HCT116 (cell line): Measurements from ENCODE around the gene SLC12A7. TPM values are rescaled to one million over a fixed set of nuclear protein-coding genes. Genes with fewer than 3 reads are reported as not detected.

Experiments used
- ATAC-seq: fragments of 200-7000 bp; cut with Tn5 transposase; 2 replicates; pipeline ENCODE4 v1.9.1; 2020; ENCODE audit warnings: mild to moderate bottlenecking, moderate library complexity
- BruUV-seq: library from RNA; stranded (reverse); fragments of 400-500 nt; replicated peaks from 2 replicates; lab custom pipeline; 2021; lab: Mats Ljungman, UMichigan
- CTCF ChIA-PET: fragments of 300-600 bp; sonication (Branson Sonifier 250); formaldehyde crosslinking; loops from one replicate; lab custom pipeline; 2021; ENCODE audit warnings: antibody characterized with exemption; lab: Charles Lee
- POLR2A ChIA-PET: fragments of 300-600, 350-600 bp; sonication (Branson Sonifier 250); formaldehyde crosslinking; loops from one replicate; lab custom pipeline; 2021; ENCODE audit warnings: antibody characterized with exemption; lab: Charles Lee
- RAD21 ChIA-PET, 2 experiments: fragments of 300-600 bp; sonication (Branson Sonifier 250); formaldehyde crosslinking; loops; one replicate each; lab custom pipeline; 2023; ENCODE audit warnings: low total read pairs in 2 of 2; ENCODE audit not compliant: uncharacterized antibody in 2 of 2, unreplicated experiment in 2 of 2, low non-redundant PET in 1 of 2; lab: Charles Lee
- DNase-seq: peaks from one replicate; pipeline ENCODE4 v3.0.0-alpha.2; 2010; ENCODE audit warnings: low read depth, low spot score
- H2AFZ ChIP-seq: fragments of 200-600 bp; shearing (Covaris generic), sonication (generic); 2 replicates; pipeline ENCODE4 v1.6.1; 2017; ENCODE audit warnings: low read depth, mixed run types, mixed read lengths, antibody characterized with exemption, low read length; ENCODE audit not compliant: poor library complexity, severe bottlenecking
- H3K27ac ChIP-seq: 2 replicates; pipeline ENCODE4 v1.5.1; 2012; ENCODE audit warnings: low read depth, low read length
- H3K27me3 ChIP-seq: fragments of 200-600 bp; sonication (generic); 2 replicates; pipeline ENCODE4 v1.6.1; 2016; ENCODE audit warnings: mixed run types, low read length, mixed read lengths; ENCODE audit not compliant: insufficient read depth
- H3K36me3 ChIP-seq, 2 experiments: fragments of 200-500 bp in 1 of 2; fragments of 200-600 bp in 1 of 2; sonication (Bioruptor generic) in 1 of 2; sonication (generic) in 1 of 2; 2 replicates each; pipeline versions ENCODE4 v1.5.1 to v1.6.1; 2014 to 2016; ENCODE audit warnings: low read length in 2 of 2, inconsistent platforms in 1 of 2, mixed read lengths in 1 of 2, mixed run types in 1 of 2; ENCODE audit not compliant: insufficient read depth in 2 of 2, control insufficient read depth in 1 of 2
- H3K4me1 ChIP-seq, 2 experiments: fragments of 200-600 bp in 1 of 2; sonication (generic) in 1 of 2; 2 replicates each; pipeline versions ENCODE4 v1.5.1 to v1.6.1; 2012 to 2017; ENCODE audit warnings: low read length in 2 of 2, inconsistent platforms in 1 of 2, mild to moderate bottlenecking in 1 of 2, mixed read lengths in 1 of 2, mixed run types in 1 of 2, moderate library complexity in 1 of 2; ENCODE audit not compliant: insufficient read depth in 2 of 2, control insufficient read depth in 1 of 2
- H3K4me2 ChIP-seq: fragments of 200-600 bp; sonication (generic); 2 replicates; pipeline ENCODE4 v1.6.1; 2017; ENCODE audit warnings: mixed run types, low read length, mixed read lengths
- H3K4me3 ChIP-seq, 2 experiments: fragments of 200-600 bp in 1 of 2; sonication (generic) in 1 of 2; replicated peaks in 1 of 2; 2 replicates each; pipeline ENCODE4 v1.5.1; 2011 to 2016; ENCODE audit warnings: low read length in 2 of 2, control low read depth in 1 of 2, low read depth in 1 of 2, mild to moderate bottlenecking in 1 of 2, mixed read lengths in 1 of 2, mixed run types in 1 of 2
- H3K79me2 ChIP-seq: fragments of 200-600 bp; sonication (generic); 2 replicates; pipeline ENCODE4 v1.6.1; 2017; ENCODE audit warnings: mild to moderate bottlenecking, mixed run types, low read length, moderate library complexity, mixed read lengths; ENCODE audit not compliant: insufficient read depth
- H3K9ac ChIP-seq: fragments of 200-600 bp; sonication (generic); 2 replicates; pipeline ENCODE4 v1.6.1; 2016; ENCODE audit warnings: low read length, mixed read lengths
- H3K9me2 ChIP-seq: fragments of 200-600 bp; sonication (generic), shearing (Covaris generic); 2 replicates; pipeline ENCODE4 v1.6.1; 2017; ENCODE audit warnings: mixed run types, mild to moderate bottlenecking, moderate library complexity; ENCODE audit not compliant: insufficient read depth
- H3K9me3 ChIP-seq, 2 experiments: fragments of 200-500 bp in 1 of 2; fragments of 200-600 bp in 1 of 2; sonication (Bioruptor generic) in 1 of 2; sonication (generic) in 1 of 2; 2 replicates each; pipeline ENCODE4 v1.6.1; 2014 to 2017; ENCODE audit warnings: low read length in 2 of 2, mixed read lengths in 2 of 2, inconsistent platforms in 1 of 2, low read depth in 1 of 2, mild to moderate bottlenecking in 1 of 2, mixed run types in 1 of 2, moderate library complexity in 1 of 2; ENCODE audit not compliant: control insufficient read depth in 1 of 2, insufficient read depth in 1 of 2
- H4K20me1 ChIP-seq: fragments of 200-600 bp; sonication (generic), shearing (Covaris generic); 2 replicates; pipeline ENCODE4 v1.6.1; 2017; ENCODE audit warnings: mixed run types, mild to moderate bottlenecking, moderate library complexity; ENCODE audit not compliant: insufficient read depth
- CBX3 ChIP-seq: IDR thresholded peaks from 2 replicates; pipeline ENCODE4 v1.6.1; 2012; ENCODE audit warnings: low read depth
- CEBPB ChIP-seq: IDR thresholded peaks from 2 replicates; pipeline ENCODE4 v1.6.1; 2012; ENCODE audit warnings: low read depth
- ELF1 ChIP-seq: IDR thresholded peaks from 2 replicates; pipeline ENCODE4 v1.6.1; 2012; ENCODE audit warnings: low read depth, borderline replicate concordance
- MAX ChIP-seq: IDR thresholded peaks from 2 replicates; pipeline ENCODE4 v1.6.1; 2012
- POLR2AphosphoS5 ChIP-seq: IDR thresholded peaks from 2 replicates; pipeline ENCODE4 v1.6.1; 2011; ENCODE audit warnings: mild to moderate bottlenecking, low read depth, low read length, moderate library complexity
- SIN3A ChIP-seq: IDR thresholded peaks from 2 replicates; pipeline ENCODE4 v1.6.1; 2012; ENCODE audit warnings: low read depth
- TCF7L2 ChIP-seq: IDR thresholded peaks from 2 replicates; pipeline ENCODE4 v1.7.0; 2011; ENCODE audit warnings: borderline replicate concordance, inconsistent platforms; ENCODE audit not compliant: insufficient read depth, insufficient read length; ENCODE audit errors: extremely low read depth
- ZNF274 ChIP-seq: fragments of 200-500 bp; sonication (Bioruptor generic); IDR thresholded peaks from 2 replicates; pipeline ENCODE4 v1.6.1; 2014; ENCODE audit warnings: mild to moderate bottlenecking, low read depth, low read length, inconsistent platforms
- intact Hi-C: fragments of 100-400 bp; cut with micrococcal nuclease; formaldehyde crosslinking; loops from 2 replicates; pipeline ENCODE4 v1.10.0; 2022
- total RNA-seq: library from RNA; stranded (reverse); gene quantifications from one replicate; pipeline ENCODE4 v1.2.1, GENCODE V29; 2021; ENCODE audit not compliant: unreplicated experiment

SLC12A7 gene
- total RNA-seq, 1 experiment from 2014 or later = 29.6 TPM

GRCh38 chr5:1003296-1003937, 108.4 kb downstream of the SLC12A7 start:
- TF ChIP-seq POLR2AphosphoS5 (peak; percentile 29; the same call in 1 of the 2 replicates), SIN3A (no peak), MAX (no peak), TCF7L2 (peak; percentile 89)
- ChIA-PET POLR2A (no interaction called here), RAD21 (no interaction called here), CTCF (no interaction called here)
- no peaks in the 10 kb centered on the region for H3K79me2 ChIP-seq
- DNase-seq = peak; percentile 76
- no TSS peak for BruUV-seq
- peak overlapping the region; percentile 61 for H3K9ac ChIP-seq
- H3K4me3 ChIP-seq = peak overlapping the region; percentile 33 to 57
- H3K4me1 ChIP-seq = peaks cover 31 to 44% of the 10 kb centered on the region in 2 experiments
- H2AFZ ChIP-seq = peak overlapping the region; percentile 65
- H3K27me3 ChIP-seq = peaks cover 26% of the 10 kb centered on the region; the same call in 1 of the 2 replicates
- no peak overlapping the region for H3K27ac ChIP-seq
- no peaks in the 10 kb centered on the region for H4K20me1 ChIP-seq
- intact Hi-C loops = loop anchor here (10.0 kb wide), 1 partner anchor 161 kb away; no protein-coding TSS in a partner anchor
- H3K9me2 ChIP-seq = no peaks in the 10 kb centered on the region
- H3K36me3 ChIP-seq = no peaks in the 10 kb centered on the region
- no peaks in the 10 kb centered on the region for H3K9me3 ChIP-seq
- H3K4me2 ChIP-seq = peak overlapping the region; percentile 89
- ATAC-seq = peak; percentile 38

- H3K4me2 ChIP-seq = peak overlapping the region; percentile 89
These were observed 109.0 kb downstream of the SLC12A7 start for GRCh38 chr5:1002836-1003235.

More at GRCh38 chr5:1002836-1003235, 109.0 kb downstream of the SLC12A7 start:
- H3K27ac ChIP-seq = no peak overlapping the region
- no peaks in the 10 kb centered on the region for H3K9me3 ChIP-seq
- no peaks in the 10 kb centered on the region for H3K36me3 ChIP-seq
- ChIA-PET POLR2A (no interaction called here), RAD21 (no interaction called here), CTCF (no interaction called here)
- DNase-seq = no peak
- peaks cover 26% of the 10 kb centered on the region; the same call in 1 of the 2 replicates for H3K27me3 ChIP-seq
- no peaks in the 10 kb centered on the region for H3K79me2 ChIP-seq
- H3K4me1 ChIP-seq = peaks cover 28 to 38% of the 10 kb centered on the region in 2 experiments
- H2AFZ ChIP-seq = no peak overlapping the region
- no TSS peak for BruUV-seq
- TF ChIP-seq ELF1 (no peak), CBX3 (no peak), CEBPB (no peak), ZNF274 (no peak)
- intact Hi-C loops = loop anchor here (10.0 kb wide), 1 partner anchor 162 kb away; no protein-coding TSS in a partner anchor
- no peaks in the 10 kb centered on the region for H4K20me1 ChIP-seq
- no peaks in the 10 kb centered on the region for H3K9me2 ChIP-seq
- ATAC-seq = no peak
- no peak overlapping the region for H3K4me3 ChIP-seq
- no peak overlapping the region for H3K9ac ChIP-seq
